ENCODE results near the gene FABP1.

Gene FABP1

GRCh38 chr2:88123975-88124917 is 3.6 kb downstream of the FABP1 start:
- DNase-seq = no peak
- Histone ChIP-seq H3K4me3 (no peak overlapping the region), H3K27me3 (peaks cover 0 to 12% of the 10 kb centered on the region in 2 donors), H3K4me1 (no peaks in the 10 kb centered on the region), H3K36me3 (no peaks in the 10 kb centered on the region), H3K9me3 (no peaks in the 10 kb centered on the region), H3K27ac (no peak overlapping the region)
- intact Hi-C loops (cut with DNase I; ENCODE audit: low total_unique reads) = no loop called here
- no peak for TF ChIP-seq CTCF (IDR thresholded peaks at IDR 0.05)

GRCh38 chr2:88123164-88123974 is 4.5 kb downstream of the FABP1 start:
- no peak overlapping the region for H3K27ac ChIP-seq
- H3K9me3 ChIP-seq = no peaks in the 10 kb centered on the region
- DNase-seq = no peak
- H3K4me3 ChIP-seq = no peak overlapping the region
- H3K27me3 ChIP-seq = peaks cover 0 to 12% of the 10 kb centered on the region in 2 donors
- H3K36me3 ChIP-seq = no peaks in the 10 kb centered on the region
- no peak for TF ChIP-seq CTCF (IDR thresholded peaks at IDR 0.05)
- intact Hi-C loops (cut with DNase I; ENCODE audit: low total_unique reads) = no loop called here
- no peaks in the 10 kb centered on the region for H3K4me1 ChIP-seq

GRCh38 chr2:88122141-88122884 is 5.5 kb downstream of the FABP1 start:
- no peaks in the 10 kb centered on the region for H3K9me3 ChIP-seq
- no peak for TF ChIP-seq CTCF (IDR thresholded peaks at IDR 0.05)
- peaks cover 0 to 12% of the 10 kb centered on the region in 2 donors for H3K27me3 ChIP-seq
- intact Hi-C loops (cut with DNase I; ENCODE audit: low total_unique reads) = no loop called here
- H3K36me3 ChIP-seq = no peaks in the 10 kb centered on the region
- H3K4me1 ChIP-seq = no peaks in the 10 kb centered on the region
- no peak overlapping the region for H3K4me3 ChIP-seq
- DNase-seq = no peak
- H3K27ac ChIP-seq = no peak overlapping the region

GRCh38 chr2:88121678-88122077 is 6.2 kb downstream of the FABP1 start:
- DNase-seq = no peak
- no peaks in the 10 kb centered on the region for H3K4me1 ChIP-seq
- no peaks in the 10 kb centered on the region for H3K36me3 ChIP-seq
- H3K4me3 ChIP-seq = no peak overlapping the region
- H3K27ac ChIP-seq = no peak overlapping the region
- peaks cover 0 to 12% of the 10 kb centered on the region in 2 donors for H3K27me3 ChIP-seq
- TF ChIP-seq CTCF (IDR thresholded peaks at IDR 0.05) = no peak
- H3K9me3 ChIP-seq = no peaks in the 10 kb centered on the region
- intact Hi-C loops (cut with DNase I; ENCODE audit: low total_unique reads) = no loop called here

GRCh38 chr2:88117973-88118372 is 9.9 kb downstream of the FABP1 start:
- Histone ChIP-seq H3K4me1 (no peaks in the 10 kb centered on the region), H3K36me3 (no peaks in the 10 kb centered on the region), H3K4me3 (no peak overlapping the region), H3K27me3 (peaks cover 0 to 4% of the 10 kb centered on the region in 2 donors), H3K27ac (no peak overlapping the region), H3K9me3 (no peaks in the 10 kb centered on the region)
- no peak for DNase-seq
- intact Hi-C loops (cut with DNase I; ENCODE audit: low total_unique reads) = no loop called here
- no peak for TF ChIP-seq CTCF (IDR thresholded peaks at IDR 0.05)
